HG02571 (cell line): ENCODE data around the gene GOLGA1.
"Not testable (repeated sequence)": the region's sequence is repeated elsewhere in the genome, so short reads cannot be mapped to it uniquely, and the experiment has no call there.

ENCODE experiments used
- ATAC-seq: cut with Tn5 transposase; IDR thresholded peaks from one replicate; pipeline ENCODE4 v1.9.1; 2021; ENCODE audit warnings: mild to moderate bottlenecking, moderate library complexity; ENCODE audit not compliant: unreplicated experiment

GOLGA1 gene

GRCh38 chr9:124940894-124941678 lies at the start of gene GOLGA1:
GOLGA1 (minus strand) TSS chr9:124941083; CDS start chr9:124938711, 2,372 bp downstream.
- peak; percentile 81 for ATAC-seq

GRCh38 chr9:124983698-124984097 lies 42.8 kb upstream of the GOLGA1 start:
- ATAC-seq: no peak

GRCh38 chr9:124980431-124980830 lies 39.5 kb upstream of the GOLGA1 start:
- no peak for ATAC-seq

DNA sequence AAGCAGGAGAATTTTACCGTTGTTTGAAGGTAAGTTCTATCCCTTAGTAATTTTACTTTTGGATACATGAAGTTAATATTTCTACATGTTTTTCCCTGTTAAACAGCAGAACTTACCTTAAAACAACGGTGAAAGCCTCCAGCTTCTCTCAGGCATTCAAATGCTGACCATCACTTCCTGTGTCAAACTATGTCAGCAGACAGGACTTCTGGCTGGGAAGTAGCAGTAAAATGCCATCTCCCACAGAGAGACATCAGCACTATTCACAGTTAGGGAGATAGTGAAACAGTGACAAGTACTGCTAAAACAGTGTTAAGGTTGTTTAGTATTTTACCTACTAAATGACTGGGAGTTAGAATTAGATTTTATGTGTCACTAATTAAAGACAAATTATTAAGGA lies 34.2 kb upstream of the GOLGA1 start:
- ATAC-seq: no peak

DNA sequence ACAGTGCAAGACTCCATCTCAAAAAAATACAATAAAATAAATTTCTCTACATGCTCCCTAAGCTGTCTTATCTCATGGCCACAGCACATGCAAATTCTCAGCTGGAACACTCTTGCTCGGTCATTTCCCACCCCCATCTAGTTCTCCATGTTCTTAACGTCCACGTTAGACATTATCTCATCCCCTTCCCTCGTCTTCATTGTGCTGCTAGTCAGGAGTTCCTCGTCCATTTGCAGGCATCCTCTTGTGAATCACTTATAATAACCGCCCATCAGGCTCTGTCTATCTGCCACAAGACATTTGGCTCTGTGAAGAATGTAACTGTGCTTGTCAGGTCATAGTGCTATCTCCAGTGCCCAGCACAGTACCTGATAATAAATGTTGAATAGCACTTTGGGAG lies 32.9 kb upstream of the GOLGA1 start:
- no peak for ATAC-seq

DNA sequence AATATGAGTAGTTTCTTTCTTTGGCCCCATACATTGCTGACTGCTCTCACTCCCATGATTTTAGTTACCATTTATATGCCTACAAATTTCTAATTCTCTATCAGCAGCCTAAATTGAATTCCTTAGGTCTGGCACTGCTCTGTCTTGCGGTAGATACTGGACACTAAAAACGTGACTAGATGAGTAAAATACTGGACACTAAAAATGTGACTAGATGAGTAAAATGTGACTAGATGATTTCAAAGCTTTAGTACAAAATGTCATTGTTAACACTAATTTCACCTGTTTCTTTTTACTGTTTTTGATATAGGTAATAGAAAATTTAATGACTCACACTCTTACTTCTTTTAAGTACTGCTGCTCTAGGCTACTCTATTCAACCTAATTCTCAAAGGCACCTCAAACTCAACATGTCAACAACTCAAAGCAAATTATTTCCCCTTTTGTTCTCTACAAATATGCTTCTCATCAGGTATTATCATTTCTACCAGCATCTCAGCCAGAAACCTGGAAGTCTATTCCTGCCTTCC lies 31.4 kb upstream of the GOLGA1 start:
- ATAC-seq: no peak

DNA sequence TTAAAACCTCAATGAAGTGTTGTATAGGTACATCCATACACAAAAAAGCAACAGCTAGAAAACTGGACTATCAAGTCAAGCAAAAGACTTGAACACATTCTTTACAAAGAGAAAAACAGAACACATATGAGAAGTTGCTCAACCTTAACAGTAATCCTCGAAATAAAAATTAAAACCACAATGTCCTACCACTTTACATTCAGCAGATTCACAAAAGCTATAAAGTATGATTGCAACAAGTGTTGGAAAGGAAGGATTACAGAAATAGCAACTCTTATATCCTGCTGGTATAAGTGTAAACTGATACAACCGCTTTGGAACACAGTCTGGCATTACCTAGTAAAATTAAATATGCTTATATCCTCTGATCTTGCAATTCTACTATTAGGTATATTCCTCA lies 28.5 kb upstream of the GOLGA1 start:
- no peak for ATAC-seq

- no peak for ATAC-seq
These were observed 27.4 kb upstream of the GOLGA1 start for GRCh38 chr9:124968238-124968637.

GRCh38 chr9:124965775-124966568 lies 25.1 kb upstream of the GOLGA1 start:
- not testable (repeated sequence) for ATAC-seq

GRCh38 chr9:124964604-124965003 lies 23.7 kb upstream of the GOLGA1 start:
- no peak for ATAC-seq

- no peak for ATAC-seq
These were observed 23.2 kb upstream of the GOLGA1 start for GRCh38 chr9:124964056-124964455.

GRCh38 chr9:124960409-124960752 lies 19.5 kb upstream of the GOLGA1 start:
- no peak for ATAC-seq

DNA sequence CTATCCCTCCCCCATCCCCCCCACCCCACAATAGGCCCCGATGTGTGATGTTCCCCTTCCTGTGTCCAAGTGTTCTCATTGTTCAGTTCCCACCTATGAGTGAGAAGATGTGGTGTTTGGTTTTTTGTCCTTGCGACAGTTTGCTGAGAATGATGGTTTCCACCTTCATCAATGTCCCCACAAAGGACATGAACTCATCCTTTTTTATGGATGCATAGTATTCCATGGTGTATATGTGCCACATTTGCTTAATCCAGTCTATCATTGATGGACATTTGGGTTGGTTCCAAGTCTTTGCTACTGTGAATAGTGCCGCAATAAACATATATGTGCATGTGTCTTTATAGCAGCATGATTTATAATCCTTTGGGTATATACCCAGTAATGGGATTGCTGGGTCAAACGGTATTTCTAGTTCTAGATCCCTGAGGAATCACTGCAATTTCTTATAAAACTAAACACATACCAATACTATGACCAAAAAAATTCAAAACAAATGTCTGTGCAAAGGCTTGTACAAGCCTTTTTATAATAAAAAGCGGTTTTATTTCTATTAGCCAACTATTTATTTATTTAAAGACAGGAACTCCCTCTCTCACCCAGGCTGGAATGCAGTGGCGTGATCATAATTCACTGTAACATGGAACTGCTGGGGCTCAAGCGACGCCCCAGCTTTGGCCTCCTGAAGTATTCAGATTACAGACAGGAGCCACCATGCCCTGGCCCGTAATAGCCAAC lies 19.0 kb upstream of the GOLGA1 start:
- ATAC-seq: not testable (repeated sequence)

- no peak for ATAC-seq
These were observed 13.4 kb upstream of the GOLGA1 start for GRCh38 chr9:124954255-124954654.

DNA sequence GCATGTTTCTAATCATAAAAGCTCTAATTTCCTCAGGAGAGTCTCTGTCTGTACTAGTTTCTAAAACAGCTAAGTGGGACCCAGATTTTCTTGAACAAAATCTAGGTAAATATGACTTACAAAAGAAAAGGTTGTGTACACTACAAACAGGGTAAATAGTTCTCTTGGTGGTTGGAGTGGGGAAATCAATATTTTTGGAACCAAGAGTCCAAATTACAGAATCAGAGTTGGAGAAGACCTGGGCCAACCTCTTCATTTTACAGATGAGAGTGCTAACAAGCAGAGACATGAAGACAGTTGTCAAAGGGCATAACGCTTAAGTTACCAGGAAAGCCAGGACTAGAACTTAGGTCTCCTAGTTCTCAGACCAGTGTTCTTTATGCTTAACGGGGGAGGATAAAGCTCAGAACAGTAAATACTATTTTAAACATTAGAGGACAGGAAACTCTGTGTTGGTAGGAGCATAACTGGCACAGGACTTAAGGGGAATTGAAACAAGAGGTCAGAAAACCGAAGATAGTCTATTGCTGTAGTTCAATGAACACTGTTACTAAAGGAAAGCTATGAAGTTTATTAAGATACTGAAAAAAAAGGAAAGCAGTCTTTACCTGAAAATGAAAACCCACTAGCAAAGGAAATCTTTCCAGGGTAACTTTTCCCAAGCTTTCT lies 9.3 kb upstream of the GOLGA1 start:
- no peak for ATAC-seq

- no peak for ATAC-seq
These were observed 8.5 kb upstream of the GOLGA1 start for GRCh38 chr9:124949387-124949786.

GRCh38 chr9:124947727-124948391 lies 7.0 kb upstream of the GOLGA1 start:
- ATAC-seq: no peak

DNA sequence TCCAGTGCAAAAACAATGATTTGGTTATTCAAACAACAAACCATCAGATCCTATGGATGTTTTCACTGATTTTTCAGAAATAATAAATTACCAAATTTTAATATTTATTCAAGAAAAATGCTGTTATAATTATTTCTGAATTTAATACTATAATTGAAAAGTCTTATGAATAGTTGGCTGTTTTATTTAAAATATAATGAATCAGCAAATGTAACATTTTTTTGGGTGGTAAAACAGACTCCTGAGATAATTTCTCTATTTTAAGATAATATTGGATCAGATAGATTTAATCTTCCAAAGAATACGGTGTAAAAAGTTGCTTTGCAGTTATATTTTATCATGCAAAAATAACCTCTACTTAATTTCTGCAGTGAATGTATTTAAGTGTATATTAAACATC lies 5.3 kb upstream of the GOLGA1 start:
- no peak for ATAC-seq

DNA sequence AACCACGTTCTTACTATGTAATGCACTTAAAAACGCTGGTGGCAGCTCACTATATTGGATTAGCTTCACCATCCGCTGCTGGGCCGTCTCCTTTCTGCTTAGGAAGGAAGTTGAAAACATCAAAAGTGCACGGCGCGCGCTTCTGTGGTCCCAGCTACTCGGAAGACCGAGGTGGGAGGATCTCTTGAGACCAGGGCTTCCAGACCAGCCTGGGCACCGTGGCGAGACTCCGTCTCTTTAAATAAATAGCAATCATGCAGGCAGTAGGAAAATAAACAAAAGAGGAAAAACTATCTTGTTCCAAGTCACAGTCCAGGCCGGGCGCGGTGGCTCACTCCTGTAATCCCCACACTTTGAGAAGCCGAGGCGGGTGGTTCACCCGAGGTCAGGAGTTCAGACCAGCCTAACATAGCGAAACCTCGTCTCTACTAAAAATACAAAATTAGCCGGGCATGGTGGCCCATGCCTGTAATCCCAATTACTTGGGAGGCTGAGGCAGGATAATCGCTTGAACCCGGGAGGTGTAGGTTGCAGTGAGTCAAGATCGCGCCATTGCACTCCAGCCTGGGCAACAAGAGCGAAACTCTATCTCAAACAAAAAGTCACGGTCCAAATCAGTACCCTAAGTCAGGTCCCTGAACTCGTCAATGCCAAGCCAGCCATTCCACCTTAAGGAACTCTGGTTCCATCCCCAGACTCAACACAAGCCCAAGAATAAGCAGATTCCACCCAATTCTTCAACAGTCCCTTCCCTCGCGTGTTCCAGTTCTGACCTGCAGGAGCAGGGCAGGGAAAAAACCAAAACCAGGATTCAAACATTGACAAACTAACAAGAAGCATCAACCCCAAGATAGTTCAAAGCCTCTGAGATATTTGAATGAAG lies 1.0 kb upstream of the GOLGA1 start:
- peak; percentile 15 for ATAC-seq
